OCI-LY3 (cell line): ENCODE data around the gene NDUFA7.

Experiments used
- CTCF ChIP-seq: fragments of 200-600, 300-600 bp; sonication (generic); IDR thresholded peaks from 2 replicates; pipeline ENCODE4 v1.5.1; 2014; ENCODE audit warnings: antibody characterized with exemption, low read length, low read depth
- EZH2phosphoT487 ChIP-seq: fragments of 200-600 bp; shearing (Covaris generic); IDR thresholded peaks from 2 replicates; pipeline ENCODE4 v1.6.1; 2018; ENCODE audit warnings: antibody characterized with exemption, mixed run types, low read depth

GRCh38 chr19:8358948-8359347 lies 37.8 kb upstream of the NDUFA7 start:
- TF ChIP-seq EZH2phosphoT487: no peak
- no peak for TF ChIP-seq CTCF
